ENCODE results near the gene EXOC4.

The EXOC4 gene

DNA sequence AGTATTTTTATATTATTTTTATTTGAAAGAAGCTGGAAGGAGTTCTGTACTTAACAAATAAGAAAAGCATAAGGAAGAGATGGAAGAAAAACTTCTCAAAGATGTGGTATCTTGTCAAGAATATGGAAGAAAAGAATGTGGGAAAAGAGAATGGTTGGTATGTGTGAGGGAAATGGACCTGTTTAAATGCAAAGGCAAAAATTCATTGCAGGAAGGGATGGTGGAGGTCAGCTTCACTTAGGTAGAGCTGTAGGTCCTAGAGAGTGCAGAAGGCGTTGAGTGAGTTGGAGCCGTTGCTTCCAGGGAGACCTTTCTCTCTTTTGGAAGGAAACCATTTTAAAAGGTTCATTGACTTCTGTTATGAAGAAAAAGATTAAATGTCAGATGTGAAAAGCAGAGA lies 107.3 kb downstream of the EXOC4 start:
- no peak overlapping the region for H3K4me3 ChIP-seq (ENCODE audit: low read depth, low read length)
- no peak for TF ChIP-seq CTCF (IDR thresholded peaks at IDR 0.05; ENCODE audit: low read depth, low read length, missing control alignments)
- no peak for DNase-seq (ENCODE audit: low read depth)

- no peak for DNase-seq (ENCODE audit: low read depth)
- no peak for TF ChIP-seq CTCF (IDR thresholded peaks at IDR 0.05; ENCODE audit: low read depth, low read length, missing control alignments)
Observed at GRCh38 chr7:133361806-133362205, 108.9 kb downstream of the EXOC4 start.

GRCh38 chr7:133364959-133365690 lies 112.2 kb downstream of the EXOC4 start:
- TF ChIP-seq CTCF (IDR thresholded peaks at IDR 0.05; ENCODE audit: low read depth, low read length, missing control alignments), result no peak
- DNase-seq (ENCODE audit: low read depth), result no peak
- no peak overlapping the region for H3K4me3 ChIP-seq (ENCODE audit: low read depth, low read length)

More at GRCh38 chr7:133361806-133362205, 108.9 kb downstream of the EXOC4 start:
- H3K4me3 ChIP-seq (ENCODE audit: low read depth, low read length), result no peak overlapping the region

DNA sequence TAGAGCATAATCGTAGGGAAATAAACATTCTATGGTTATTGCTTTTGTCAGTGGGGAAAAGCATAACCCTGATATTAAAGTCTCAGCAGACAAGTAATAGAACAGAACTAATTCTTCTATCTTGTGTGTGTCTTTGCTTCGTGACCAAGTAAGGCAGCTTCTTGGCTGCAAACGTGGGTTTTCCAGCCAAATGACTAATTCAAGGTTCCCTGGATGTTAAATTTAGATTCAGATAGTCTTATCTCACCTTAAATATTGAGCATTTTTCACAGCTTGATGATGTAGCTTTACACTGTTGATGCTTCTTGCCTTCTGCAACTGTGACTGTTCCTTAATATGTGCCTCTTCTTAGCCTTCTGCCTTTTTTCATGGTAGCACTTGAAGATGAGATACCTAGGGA lies 113.0 kb downstream of the EXOC4 start:
- no peak overlapping the region for H3K4me3 ChIP-seq (ENCODE audit: low read depth, low read length)
- TF ChIP-seq CTCF (IDR thresholded peaks at IDR 0.05; ENCODE audit: low read depth, low read length, missing control alignments), result no peak
- DNase-seq (ENCODE audit: low read depth), result no peak

DNA sequence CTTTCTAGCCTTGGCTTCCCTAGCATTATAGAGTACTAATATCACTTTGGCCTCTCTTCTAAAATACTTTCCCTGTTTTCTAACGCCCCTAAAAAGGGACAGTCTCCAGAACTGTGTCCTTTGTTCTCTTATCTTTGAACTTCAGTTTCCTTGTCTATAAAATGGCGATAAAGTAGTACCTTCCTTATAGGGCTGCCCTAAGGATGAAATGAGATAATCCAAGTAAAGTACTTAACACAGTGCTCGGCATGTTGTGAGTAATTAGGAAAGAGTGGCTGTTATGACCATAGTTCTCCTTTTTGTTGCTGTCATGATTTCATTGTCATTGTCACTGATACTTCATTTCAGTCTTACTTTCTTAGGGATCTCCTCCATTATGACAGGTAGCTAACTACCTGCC lies 114.7 kb downstream of the EXOC4 start:
- no peak overlapping the region for H3K4me3 ChIP-seq (ENCODE audit: low read depth, low read length)
- TF ChIP-seq CTCF (IDR thresholded peaks at IDR 0.05; ENCODE audit: low read depth, low read length, missing control alignments), result no peak
- DNase-seq (ENCODE audit: low read depth), result no peak

DNA sequence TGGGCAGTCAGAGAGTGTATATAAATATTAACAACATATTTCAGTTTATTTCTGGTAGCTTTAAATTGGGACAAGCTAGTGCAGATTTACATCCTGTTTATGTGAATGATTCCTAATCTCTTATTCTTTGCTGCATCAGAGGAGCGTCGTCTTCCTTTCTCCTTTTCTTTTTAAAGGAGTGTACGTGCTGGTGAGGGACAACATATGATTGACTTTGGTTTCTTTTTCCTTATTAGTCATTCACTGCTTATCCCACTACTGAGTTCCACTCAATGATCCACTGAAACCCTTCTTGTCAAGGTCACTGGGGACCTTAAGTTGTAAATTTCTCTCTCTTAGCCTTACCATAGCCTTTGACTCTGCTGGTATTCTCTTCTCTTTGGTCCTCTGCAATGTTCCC lies 116.3 kb downstream of the EXOC4 start:
- H3K4me3 ChIP-seq (ENCODE audit: low read depth, low read length), result no peak overlapping the region
- no peak for DNase-seq (ENCODE audit: low read depth)
- no peak for TF ChIP-seq CTCF (IDR thresholded peaks at IDR 0.05; ENCODE audit: low read depth, low read length, missing control alignments)

- no peak overlapping the region for H3K4me3 ChIP-seq (ENCODE audit: low read depth, low read length)
- TF ChIP-seq CTCF (IDR thresholded peaks at IDR 0.05; ENCODE audit: low read depth, low read length, missing control alignments), result no peak
- DNase-seq (ENCODE audit: low read depth), result no peak
Observed at GRCh38 chr7:133371616-133372015, 118.7 kb downstream of the EXOC4 start.

Measured in GM12864 (cell line).